B cell (primary cell): Measurements from ENCODE around the gene IBTK.

ENCODE experiments used
- EZH2 ChIP-seq: IDR thresholded peaks from 2 replicates; pipeline ENCODE4 v1.6.1; 2012; ENCODE audit warnings: borderline replicate concordance, low read depth, mild to moderate bottlenecking, moderate library complexity, low read length; ENCODE audit not compliant: insufficient read depth, poor library complexity, severe bottlenecking
- TF ChIP-seq, protein P1 (sequence below): fragments of 200-600 bp; IDR thresholded peaks from one replicate; pipeline ENCODE4 v1.8.0; 2022; ENCODE audit warnings: antibody characterized with exemption, mild to moderate bottlenecking

DNA sequence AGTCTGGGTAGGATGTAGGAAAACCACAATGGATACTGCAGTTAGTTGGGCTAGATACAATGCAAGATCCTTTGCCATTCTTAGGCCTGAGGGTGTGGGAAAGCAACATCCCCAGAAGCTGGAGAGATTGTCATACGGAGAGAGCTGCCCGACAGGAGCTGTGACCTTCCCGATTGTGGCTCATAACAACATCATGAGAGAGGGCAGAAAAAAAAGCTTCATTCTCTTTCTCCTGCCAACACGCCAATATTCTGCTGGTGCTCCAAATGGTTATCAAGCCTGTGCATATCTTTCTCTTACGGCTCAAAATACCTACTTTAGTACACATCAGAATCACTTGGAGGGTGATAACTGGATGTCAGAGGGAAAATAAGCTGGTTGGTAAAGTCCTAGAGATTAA, 81.1 kb downstream of the IBTK start:
- TF ChIP-seq, protein P1, sequence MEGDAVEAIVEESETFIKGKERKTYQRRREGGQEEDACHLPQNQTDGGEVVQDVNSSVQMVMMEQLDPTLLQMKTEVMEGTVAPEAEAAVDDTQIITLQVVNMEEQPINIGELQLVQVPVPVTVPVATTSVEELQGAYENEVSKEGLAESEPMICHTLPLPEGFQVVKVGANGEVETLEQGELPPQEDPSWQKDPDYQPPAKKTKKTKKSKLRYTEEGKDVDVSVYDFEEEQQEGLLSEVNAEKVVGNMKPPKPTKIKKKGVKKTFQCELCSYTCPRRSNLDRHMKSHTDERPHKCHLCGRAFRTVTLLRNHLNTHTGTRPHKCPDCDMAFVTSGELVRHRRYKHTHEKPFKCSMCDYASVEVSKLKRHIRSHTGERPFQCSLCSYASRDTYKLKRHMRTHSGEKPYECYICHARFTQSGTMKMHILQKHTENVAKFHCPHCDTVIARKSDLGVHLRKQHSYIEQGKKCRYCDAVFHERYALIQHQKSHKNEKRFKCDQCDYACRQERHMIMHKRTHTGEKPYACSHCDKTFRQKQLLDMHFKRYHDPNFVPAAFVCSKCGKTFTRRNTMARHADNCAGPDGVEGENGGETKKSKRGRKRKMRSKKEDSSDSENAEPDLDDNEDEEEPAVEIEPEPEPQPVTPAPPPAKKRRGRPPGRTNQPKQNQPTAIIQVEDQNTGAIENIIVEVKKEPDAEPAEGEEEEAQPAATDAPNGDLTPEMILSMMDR = no peak
- TF ChIP-seq EZH2 = no peak
